ENCODE results near the gene RAD17. TPM values are rescaled to one million over a fixed set of nuclear protein-coding genes. Genes with fewer than 3 reads are reported as not detected.
"Not testable (repeated sequence)": the region's sequence is repeated elsewhere in the genome, so short reads cannot be mapped to it uniquely, and the experiment has no call there.

RAD17 gene
- total and polyA plus RNA-seq, 2 experiments from 2014 or later: 29.0 to 38.8 TPM

- DNase-seq (ENCODE audit: low spot score): peak; percentile 51
- H3K4me1 Mint-ChIP-seq: peaks cover 6% of the 10 kb centered on the region
- no peaks in the 10 kb centered on the region for H3K9me3 Mint-ChIP-seq
- Histone ChIP-seq H2AFZ (no peak overlapping the region), H3K36me3 (ENCODE audit: insufficient read depth) (peaks cover 19% of the 10 kb centered on the region), H3K4me3 (peak overlapping the region; percentile 78), H3K27ac (ENCODE audit: low read depth) (peak overlapping the region; percentile 100), H4K20me1 (replicated peaks; ENCODE audit: insufficient read depth) (peaks cover 7% of the 10 kb centered on the region; the same call in 1 of the 2 replicates), H3K79me2 (replicated peaks; ENCODE audit: insufficient read depth) (peaks cover 81% of the 10 kb centered on the region), H3K4me1 (ENCODE audit: insufficient read depth) (no peaks in the 10 kb centered on the region), H3F3A (replicated peaks; ENCODE audit: low read depth) (no peaks in the 10 kb centered on the region), H3K9me2 (ENCODE audit: insufficient read depth) (no peaks in the 10 kb centered on the region), H3K4me2 (peak overlapping the region; percentile 81), H3K27me3 (ENCODE audit: insufficient read depth) (no peaks in the 10 kb centered on the region)
- peak overlapping the region; percentile 100 for H3K4me3 Mint-ChIP-seq
- H3K27ac Mint-ChIP-seq: peak overlapping the region; percentile 99
- H3K36me3 Mint-ChIP-seq (ENCODE audit: low read depth): peaks cover 42% of the 10 kb centered on the region
- peak; percentile 3; the same call in 2 of the 3 replicates for ATAC-seq
- H3K27me3 Mint-ChIP-seq (ENCODE audit: insufficient read depth, low read depth, poor library complexity): peaks cover 10% of the 10 kb centered on the region
- TF ChIP-seq ZNF114 (CRISPR knock-in tag; IDR thresholded peaks at IDR 0.05): no peak
- TF ChIP-seq, protein P1, sequence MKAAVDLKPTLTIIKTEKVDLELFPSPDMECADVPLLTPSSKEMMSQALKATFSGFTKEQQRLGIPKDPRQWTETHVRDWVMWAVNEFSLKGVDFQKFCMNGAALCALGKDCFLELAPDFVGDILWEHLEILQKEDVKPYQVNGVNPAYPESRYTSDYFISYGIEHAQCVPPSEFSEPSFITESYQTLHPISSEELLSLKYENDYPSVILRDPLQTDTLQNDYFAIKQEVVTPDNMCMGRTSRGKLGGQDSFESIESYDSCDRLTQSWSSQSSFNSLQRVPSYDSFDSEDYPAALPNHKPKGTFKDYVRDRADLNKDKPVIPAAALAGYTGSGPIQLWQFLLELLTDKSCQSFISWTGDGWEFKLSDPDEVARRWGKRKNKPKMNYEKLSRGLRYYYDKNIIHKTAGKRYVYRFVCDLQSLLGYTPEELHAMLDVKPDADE (IDR thresholded peaks at IDR 0.05): no peak
- TF ChIP-seq CREB1 (CRISPR knock-in tag; IDR thresholded peaks at IDR 0.05; ENCODE audit: low read depth): 0 out of 2 replicates have a peak, but pooled peaks have one; percentile 11
- no peak for TF ChIP-seq ZNF462 (CRISPR knock-in tag; IDR thresholded peaks at IDR 0.05)
Measured at GRCh38 chr5:69368458-69369339, 919 bp upstream of the RAD17 start.

DNA sequence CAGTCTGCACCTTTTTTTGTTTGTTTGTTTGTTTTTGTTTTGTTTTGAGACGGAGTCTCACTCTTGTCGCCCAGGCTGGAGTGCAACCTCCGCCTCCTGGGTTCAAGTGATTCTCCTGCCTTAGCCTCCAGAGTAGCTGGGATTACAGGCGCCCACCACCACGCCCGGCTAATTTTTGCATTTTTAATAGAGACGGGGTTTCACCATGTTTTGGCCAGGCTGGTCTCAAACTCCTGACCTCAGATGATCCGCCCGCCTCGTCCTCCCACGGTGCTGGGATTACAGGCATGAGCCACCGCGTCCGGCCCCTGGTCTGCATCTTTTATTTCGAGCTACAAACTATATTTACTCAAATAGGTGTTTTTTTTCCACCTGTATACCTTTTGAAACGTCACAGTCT, 717 bp downstream of the RAD17 start:
- not testable (repeated sequence) for ATAC-seq; H3K27me3 Mint-ChIP-seq (ENCODE audit: insufficient read depth, low read depth, poor library complexity); H3K9me3 Mint-ChIP-seq; H3K27me3 ChIP-seq (ENCODE audit: insufficient read depth); H4K20me1 ChIP-seq (replicated peaks; ENCODE audit: insufficient read depth); H3K4me1 Mint-ChIP-seq; DNase-seq (ENCODE audit: low spot score); H3K4me1 ChIP-seq (ENCODE audit: insufficient read depth); H3F3A ChIP-seq (replicated peaks; ENCODE audit: low read depth); H3K9me2 ChIP-seq (ENCODE audit: insufficient read depth)
- peak overlapping the region; percentile 78 for H3K4me3 ChIP-seq
- Mint-ChIP-seq H3K27ac (peak overlapping the region; percentile 98), H3K4me3 (peak overlapping the region; percentile 94), H3K36me3 (ENCODE audit: low read depth) (peaks cover 42% of the 10 kb centered on the region)
- peaks cover 20% of the 10 kb centered on the region for H3K36me3 ChIP-seq (ENCODE audit: insufficient read depth)
- peaks cover 65% of the 10 kb centered on the region for H3K79me2 ChIP-seq (replicated peaks; ENCODE audit: insufficient read depth)
- peak overlapping the region; percentile 86; the same call in 1 of the 2 replicates for H2AFZ ChIP-seq
- peak overlapping the region; percentile 100 for H3K27ac ChIP-seq (ENCODE audit: low read depth)
- peak overlapping the region; percentile 81 for H3K4me2 ChIP-seq
